H9 (cell line): ENCODE results near the gene NLN. TPM values are rescaled to one million over a fixed set of nuclear protein-coding genes. Genes with fewer than 3 reads are reported as not detected.

Experiments used
- DNase-seq: peaks from one replicate; pipeline ENCODE4 v3.0.0-alpha.2; 2017
- H2AFZ ChIP-seq: one replicate; pipeline ENCODE4 v1.6.1; 2013; ENCODE audit warnings: mild to moderate bottlenecking, low read length, control low read depth, moderate library complexity
- H2AK5ac ChIP-seq: 2 replicates; pipeline ENCODE4 v1.6.1; 2013; ENCODE audit warnings: low read length, control low read depth, mixed read lengths; ENCODE audit not compliant: insufficient read length
- H2BK120ac ChIP-seq: one replicate; pipeline ENCODE4 v1.6.1; 2013; ENCODE audit warnings: low read depth, mild to moderate bottlenecking, low read length, control low read depth, inconsistent platforms; ENCODE audit not compliant: poor library complexity, severe bottlenecking
- H2BK12ac ChIP-seq: 2 replicates; pipeline ENCODE4 v1.6.1; 2013; ENCODE audit warnings: low read length, control low read depth, mixed read lengths, low read depth; ENCODE audit not compliant: insufficient read length
- H2BK15ac ChIP-seq: 2 replicates; pipeline ENCODE4 v1.6.1; 2013; ENCODE audit warnings: low read depth, low read length, control low read depth
- H2BK20ac ChIP-seq: one replicate; pipeline ENCODE4 v1.6.1; 2013; ENCODE audit warnings: low read depth, mild to moderate bottlenecking, low read length, control low read depth, inconsistent platforms; ENCODE audit not compliant: poor library complexity, severe bottlenecking
- H2BK5ac ChIP-seq: 2 replicates; pipeline ENCODE4 v1.6.1; 2013; ENCODE audit warnings: low read length, control low read depth, mixed read lengths; ENCODE audit not compliant: insufficient read length
- H3K14ac ChIP-seq: 2 replicates; pipeline ENCODE4 v1.6.1; 2013; ENCODE audit warnings: low read length, control low read depth; ENCODE audit not compliant: insufficient read depth
- H3K18ac ChIP-seq: 2 replicates; pipeline ENCODE4 v1.6.1; 2013; ENCODE audit warnings: low read depth, mild to moderate bottlenecking, mixed read lengths, low read length, control low read depth; ENCODE audit not compliant: insufficient read length
- H3K23ac ChIP-seq: 2 replicates; pipeline ENCODE4 v1.6.1; 2013; ENCODE audit warnings: low read length, control low read depth, mixed read lengths, low read depth; ENCODE audit not compliant: insufficient read length
- H3K23me2 ChIP-seq: 2 replicates; pipeline ENCODE4 v1.6.1; 2013; ENCODE audit warnings: low read depth, mild to moderate bottlenecking, mixed read lengths, low read length, control low read depth; ENCODE audit not compliant: insufficient read length, poor library complexity, severe bottlenecking
- H3K27ac ChIP-seq: 2 replicates; pipeline ENCODE4 v1.5.1; 2013; ENCODE audit warnings: low read length, control low read depth, mixed read lengths, low read depth; ENCODE audit not compliant: insufficient read length
- H3K27me3 ChIP-seq: 2 replicates; pipeline ENCODE4 v1.6.1; 2013; ENCODE audit warnings: low read length, control low read depth, inconsistent platforms; ENCODE audit not compliant: insufficient read depth
- H3K4ac ChIP-seq: 2 replicates; pipeline ENCODE4 v1.6.1; 2013; ENCODE audit warnings: low read depth, mild to moderate bottlenecking, control low read depth, inconsistent platforms, low read length, moderate library complexity
- H3K4me1 ChIP-seq: 2 replicates; pipeline ENCODE4 v1.6.1; 2013; ENCODE audit warnings: low read length, control low read depth, inconsistent platforms; ENCODE audit not compliant: insufficient read depth
- H3K4me2 ChIP-seq: 2 replicates; pipeline ENCODE4 v1.6.1; 2013; ENCODE audit warnings: low read length, control low read depth, mixed read lengths; ENCODE audit not compliant: insufficient read length, insufficient read depth
- H3K56ac ChIP-seq: 2 replicates; pipeline ENCODE4 v1.6.1; 2013; ENCODE audit warnings: low read depth, mild to moderate bottlenecking, mixed read lengths, low read length, control low read depth; ENCODE audit not compliant: insufficient read length
- H3K79me1 ChIP-seq: 2 replicates; pipeline ENCODE4 v1.6.1; 2013; ENCODE audit warnings: low read depth, mild to moderate bottlenecking, moderate library complexity, low read length, control low read depth, inconsistent platforms; ENCODE audit not compliant: insufficient read depth, poor library complexity, severe bottlenecking
- H3K79me2 ChIP-seq: 2 replicates; pipeline ENCODE4 v1.6.1; 2013; ENCODE audit warnings: low read length, control low read depth, inconsistent platforms; ENCODE audit not compliant: insufficient read depth
- H3K9ac ChIP-seq: 2 replicates; pipeline ENCODE4 v1.6.1; 2013; ENCODE audit warnings: low read length, control low read depth, mixed read lengths; ENCODE audit not compliant: insufficient read length; ENCODE audit errors: extremely low read depth
- H3K9me3 ChIP-seq: one replicate; pipeline ENCODE4 v1.6.1; 2013; ENCODE audit warnings: low read depth, low read length, inconsistent platforms; ENCODE audit not compliant: control insufficient read depth
- H3T11ph ChIP-seq: one replicate; pipeline ENCODE4 v1.6.1; 2013; ENCODE audit warnings: mild to moderate bottlenecking, low read length, control low read depth, inconsistent platforms
- H4K20me1 ChIP-seq: one replicate; pipeline ENCODE4 v1.6.1; 2013; ENCODE audit not compliant: control insufficient read depth, insufficient read length, insufficient read depth
- H4K5ac ChIP-seq: 2 replicates; pipeline ENCODE4 v1.6.1; 2013; ENCODE audit warnings: low read depth, mild to moderate bottlenecking, mixed read lengths, low read length, control low read depth; ENCODE audit not compliant: insufficient read length
- H4K8ac ChIP-seq: replicated peaks from 2 replicates; pipeline ENCODE4 v1.6.1; 2013; ENCODE audit warnings: low read length, control low read depth, mixed read lengths, low read depth; ENCODE audit not compliant: insufficient read length
- H4K91ac ChIP-seq: 2 replicates; pipeline ENCODE4 v1.6.1; 2013; ENCODE audit warnings: low read depth, mild to moderate bottlenecking, moderate library complexity, mixed read lengths, low read length, control low read depth; ENCODE audit not compliant: insufficient read length
- H3K27ac Mint-ChIP-seq, 3 experiments: 2 replicates in 2 of 3; 3 replicates in 1 of 3; pipeline ENCODE4 v1.8.0; 2020 to 2021; ENCODE audit warnings: mixed read lengths in 3 of 3, mild to moderate bottlenecking in 1 of 3, moderate library complexity in 1 of 3
- H3K27me3 Mint-ChIP-seq: 2 replicates; pipeline ENCODE4 v1.8.0; 2021; ENCODE audit warnings: low read depth, mild to moderate bottlenecking, moderate library complexity, mixed read lengths
- H3K36me3 Mint-ChIP-seq, 3 experiments: 2 replicates in 2 of 3; 3 replicates in 1 of 3; pipeline ENCODE4 v1.8.0; 2020 to 2021; ENCODE audit warnings: low read depth in 3 of 3, mixed read lengths in 3 of 3; ENCODE audit not compliant: insufficient read depth in 1 of 3
- H3K4me1 Mint-ChIP-seq, 2 experiments: 2 replicates each; pipeline ENCODE4 v1.8.0; 2020; ENCODE audit warnings: mixed read lengths in 2 of 2
- H3K4me3 Mint-ChIP-seq, 2 experiments: 2 replicates in 1 of 2; 3 replicates in 1 of 2; pipeline ENCODE4 v1.8.0; 2020 to 2021; ENCODE audit warnings: mild to moderate bottlenecking in 2 of 2, mixed read lengths in 2 of 2, moderate library complexity in 1 of 2
- H3K9me3 Mint-ChIP-seq, 2 experiments: 2 replicates in 1 of 2; 3 replicates in 1 of 2; pipeline ENCODE4 v1.8.0; 2020; ENCODE audit warnings: mild to moderate bottlenecking in 2 of 2, mixed read lengths in 2 of 2, moderate library complexity in 1 of 2
- WGBS: extraction: QIAGEN DNeasy Blood & Tissue Kit; methylation state at CpG from one replicate; pipeline ENCODE4 v1.1.7; 2013; ENCODE audit warnings: missing lambda C conversion rate, low lambda C conversion rate, mixed read lengths; ENCODE audit not compliant: insufficient read length; ENCODE audit errors: extremely low coverage; 5-methylcytosine and 5-hydroxymethylcytosine counted together
- total RNA-seq: library from RNA; stranded (reverse); gene quantifications from 2 replicates; pipeline ENCODE4 v1.2.1, GENCODE V29; 2021
- TF ChIP-seq, protein P1 (sequence below): fragments of 200-600 bp; sonication (generic); conservative IDR thresholded peaks from 3 replicates; pipeline ENCODE4 v1.8.0; 2021; ENCODE audit warnings: antibody characterized with exemption, mild to moderate bottlenecking

Gene NLN
- total RNA-seq, 1 experiment from 2014 or later: 137 TPM

GRCh38 chr5:65797481-65797880, 75.5 kb downstream of the NLN start:
- peaks cover 36 to 63% (median 58%) of the 10 kb centered on the region in 3 experiments for H3K36me3 Mint-ChIP-seq
- Histone ChIP-seq H2BK5ac (no peak overlapping the region), H3K18ac (no peak overlapping the region), H4K8ac (no peak overlapping the region), H3K4ac (no peak overlapping the region), H3K4me2 (no peak overlapping the region), H3K79me1 (no peaks in the 10 kb centered on the region), H3K27ac (no peak overlapping the region), H2AK5ac (no peak overlapping the region), H2AFZ (no peak overlapping the region), H3K56ac (no peak overlapping the region), H3K9me3 (peaks cover 4% of the 10 kb centered on the region), H3K27me3 (no peaks in the 10 kb centered on the region), H4K91ac (no peak overlapping the region), H2BK20ac (no peak overlapping the region), H4K20me1 (peaks cover under 1% of the 10 kb centered on the region), H2BK12ac (no peak overlapping the region), H3T11ph (no peak overlapping the region), H3K23me2 (no peaks in the 10 kb centered on the region), H2BK15ac (no peak overlapping the region), H4K5ac (no peak overlapping the region), H3K14ac (no peak overlapping the region), H3K9ac (no peak overlapping the region), H2BK120ac (no peak overlapping the region), H3K79me2 (no peaks in the 10 kb centered on the region), H3K23ac (no peak overlapping the region), H3K4me1 (no peaks in the 10 kb centered on the region)
- no peak for DNase-seq
- no peak overlapping the region for H3K27ac Mint-ChIP-seq
- H3K27me3 Mint-ChIP-seq: no peaks in the 10 kb centered on the region
- no CpG with 5 or more reads among the region's 2 CpGs for WGBS
- TF ChIP-seq, protein P1, sequence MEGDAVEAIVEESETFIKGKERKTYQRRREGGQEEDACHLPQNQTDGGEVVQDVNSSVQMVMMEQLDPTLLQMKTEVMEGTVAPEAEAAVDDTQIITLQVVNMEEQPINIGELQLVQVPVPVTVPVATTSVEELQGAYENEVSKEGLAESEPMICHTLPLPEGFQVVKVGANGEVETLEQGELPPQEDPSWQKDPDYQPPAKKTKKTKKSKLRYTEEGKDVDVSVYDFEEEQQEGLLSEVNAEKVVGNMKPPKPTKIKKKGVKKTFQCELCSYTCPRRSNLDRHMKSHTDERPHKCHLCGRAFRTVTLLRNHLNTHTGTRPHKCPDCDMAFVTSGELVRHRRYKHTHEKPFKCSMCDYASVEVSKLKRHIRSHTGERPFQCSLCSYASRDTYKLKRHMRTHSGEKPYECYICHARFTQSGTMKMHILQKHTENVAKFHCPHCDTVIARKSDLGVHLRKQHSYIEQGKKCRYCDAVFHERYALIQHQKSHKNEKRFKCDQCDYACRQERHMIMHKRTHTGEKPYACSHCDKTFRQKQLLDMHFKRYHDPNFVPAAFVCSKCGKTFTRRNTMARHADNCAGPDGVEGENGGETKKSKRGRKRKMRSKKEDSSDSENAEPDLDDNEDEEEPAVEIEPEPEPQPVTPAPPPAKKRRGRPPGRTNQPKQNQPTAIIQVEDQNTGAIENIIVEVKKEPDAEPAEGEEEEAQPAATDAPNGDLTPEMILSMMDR: no peak
- no peak overlapping the region for H3K4me3 Mint-ChIP-seq
- H3K9me3 Mint-ChIP-seq: no peaks in the 10 kb centered on the region
- no peaks in the 10 kb centered on the region for H3K4me1 Mint-ChIP-seq
